GM04503 (cell line): ENCODE data around the gene TMED8.
"Not testable (repeated sequence)": the region's sequence is repeated elsewhere in the genome, so short reads cannot be mapped to it uniquely, and the experiment has no call there.

Experiments
- DNase-seq: peaks from one replicate; pipeline ENCODE4 v3.0.0-alpha.2; 2012; ENCODE audit warnings: low read depth

The TMED8 gene

DNA sequence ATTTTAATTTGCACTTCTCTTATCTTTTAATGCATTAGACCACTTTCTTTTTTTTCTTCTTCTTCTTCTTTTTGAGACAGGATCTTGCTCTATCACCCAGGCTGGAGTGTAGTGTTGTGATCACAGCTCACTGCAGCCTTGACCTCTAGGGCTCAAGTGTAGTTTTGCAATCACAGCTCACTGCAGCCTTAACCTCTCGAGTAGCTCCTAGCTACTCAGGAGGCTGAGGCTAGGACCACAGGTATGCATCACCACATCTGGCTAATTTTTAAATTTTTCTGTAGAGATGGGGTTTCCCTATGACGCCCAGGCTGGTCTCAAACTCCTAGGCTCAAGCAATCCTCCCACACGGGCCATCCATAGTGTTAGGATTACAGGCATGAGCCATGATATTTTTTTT is 12.7 kb downstream of the TMED8 start:
- no peak for DNase-seq

DNA sequence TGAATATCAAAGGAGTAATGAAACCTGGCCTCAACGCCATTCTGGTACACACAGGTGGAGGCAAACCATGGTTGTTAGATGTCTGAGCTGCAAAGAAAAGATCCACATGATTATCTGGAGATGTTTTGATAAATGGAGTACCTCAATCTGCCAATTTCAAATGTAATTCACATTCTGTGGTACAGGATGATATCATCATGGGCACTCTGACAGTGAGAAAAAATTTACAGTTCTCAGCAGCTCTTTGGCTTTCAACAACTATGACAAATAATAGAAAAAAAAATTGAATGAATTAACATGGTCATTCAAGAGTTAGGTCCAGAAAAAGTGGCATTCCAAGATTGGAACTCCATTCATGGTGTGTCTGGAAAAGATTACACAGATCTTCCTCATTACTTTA is 17.3 kb downstream of the TMED8 start:
- DNase-seq = no peak

- no peak for DNase-seq
Measured at GRCh38 chr14:77356899-77357298, 20.0 kb downstream of the TMED8 start.

DNA sequence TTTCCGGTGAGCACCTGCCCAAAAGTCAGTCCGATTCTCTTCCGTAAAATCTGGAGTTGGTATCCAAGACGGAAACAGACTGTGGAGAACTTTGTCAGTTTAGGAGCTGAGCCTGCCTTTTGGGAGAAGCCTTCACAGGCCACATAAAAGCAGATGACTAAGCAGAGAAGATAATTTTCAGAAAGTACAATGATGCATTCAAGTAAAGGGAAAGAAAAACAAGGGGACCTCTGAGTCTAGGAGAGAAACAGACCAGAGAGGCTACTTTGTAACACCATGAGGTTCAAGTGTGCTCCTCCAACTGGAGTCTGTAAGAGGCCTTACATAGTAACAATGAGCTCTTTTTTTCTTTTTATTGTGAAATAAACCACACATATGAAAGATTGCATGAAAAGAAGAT is 21.1 kb downstream of the TMED8 start:
- DNase-seq = no peak

GRCh38 chr14:77353469-77354141 is 23.3 kb downstream of the TMED8 start:
- DNase-seq = no peak

DNA sequence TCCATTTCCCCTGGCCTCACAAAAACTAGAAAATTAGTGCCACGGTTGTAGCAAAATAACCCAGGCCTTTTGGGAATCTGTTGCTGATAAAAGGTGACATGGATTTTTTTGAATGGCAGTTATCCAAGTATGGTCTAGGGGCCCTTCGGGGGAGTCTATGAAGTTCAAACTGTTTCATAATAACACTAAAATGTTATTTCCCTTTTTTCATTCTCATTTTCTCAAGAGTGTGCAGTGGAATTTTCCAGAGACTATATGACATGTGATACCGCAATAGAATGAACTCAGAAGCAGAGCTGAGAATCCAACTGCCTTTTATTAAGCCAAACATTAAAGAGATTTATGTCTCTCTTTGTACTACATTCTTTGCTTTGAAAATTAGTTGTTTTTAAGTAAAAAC is 29.1 kb downstream of the TMED8 start:
- DNase-seq = no peak

DNA sequence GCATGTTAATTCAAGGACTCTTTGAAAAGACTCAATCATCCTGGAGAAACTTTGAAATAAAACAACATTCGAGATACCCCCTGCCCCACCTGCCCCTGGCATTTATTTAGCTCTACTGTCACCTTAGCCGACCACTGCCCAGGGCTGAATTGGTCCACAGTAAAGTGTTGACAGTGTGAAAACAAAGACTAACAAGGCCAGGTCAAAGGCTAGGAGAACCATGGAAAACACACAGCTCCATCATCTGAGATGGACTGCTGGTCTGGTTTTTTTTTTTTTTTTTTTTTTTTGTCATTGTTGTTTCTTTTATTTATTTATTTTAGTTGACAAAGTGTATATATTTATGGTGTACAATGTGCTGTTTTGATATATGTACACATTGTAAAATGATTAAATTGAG is 30.4 kb downstream of the TMED8 start:
- DNase-seq = no peak

- DNase-seq = no peak
Measured at GRCh38 chr14:77344377-77344996, 32.4 kb downstream of the TMED8 start.

- no peak for DNase-seq
Measured at GRCh38 chr14:77343662-77344061, 33.2 kb downstream of the TMED8 start.

GRCh38 chr14:77342726-77343397 is 34.0 kb downstream of the TMED8 start:
- no peak for DNase-seq

GRCh38 chr14:77340389-77340788 is 36.5 kb downstream of the TMED8 start:
- DNase-seq = no peak

DNA sequence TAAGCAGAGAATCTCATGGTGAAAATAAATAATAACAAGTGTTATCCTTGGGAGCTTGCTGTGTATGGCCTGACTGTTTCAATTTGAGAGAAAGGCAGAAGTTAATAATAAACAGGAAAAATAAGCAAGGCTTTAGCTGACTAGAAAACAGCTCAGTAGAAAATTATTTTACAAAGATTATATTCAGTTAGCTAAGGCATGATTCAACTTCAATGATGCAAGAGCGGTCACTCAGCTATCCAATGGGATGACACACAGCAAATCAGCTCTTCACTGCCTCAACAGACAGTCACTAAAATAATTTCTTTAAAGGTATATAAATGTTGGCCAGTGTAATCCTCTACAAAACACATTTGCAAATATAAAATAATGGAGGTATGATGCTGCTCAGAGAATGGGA is 37.5 kb downstream of the TMED8 start:
- peak; percentile 22 for DNase-seq

DNA sequence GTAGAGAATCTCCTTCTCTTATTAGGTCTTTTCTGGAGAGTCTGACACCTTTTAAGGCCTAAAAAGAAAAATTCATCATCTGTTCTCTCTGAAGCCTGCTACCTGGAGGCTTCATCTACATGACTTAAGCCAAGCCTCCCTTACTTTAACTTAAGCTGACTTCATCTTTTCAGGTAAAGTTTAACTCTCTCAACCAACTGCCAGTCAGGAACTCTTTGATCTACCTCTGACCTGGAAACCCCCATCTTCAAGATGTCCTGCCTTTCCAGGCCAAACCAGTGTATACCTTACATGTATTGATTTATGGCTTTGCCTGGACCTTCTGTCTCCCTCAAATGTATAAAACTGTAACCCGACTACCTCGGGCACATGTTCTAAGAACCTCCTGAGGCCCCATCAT is 38.6 kb downstream of the TMED8 start:
- no peak for DNase-seq

- DNase-seq = no peak
Measured at GRCh38 chr14:77337880-77338279, 39.0 kb downstream of the TMED8 start.

- DNase-seq = not testable (repeated sequence)
Measured at GRCh38 chr14:77337255-77337654, 39.6 kb downstream of the TMED8 start.

- no peak for DNase-seq
Measured at GRCh38 chr14:77335576-77335975, 41.3 kb downstream of the TMED8 start.

- no peak for DNase-seq
Measured at GRCh38 chr14:77329872-77330271, 47.0 kb downstream of the TMED8 start.

DNA sequence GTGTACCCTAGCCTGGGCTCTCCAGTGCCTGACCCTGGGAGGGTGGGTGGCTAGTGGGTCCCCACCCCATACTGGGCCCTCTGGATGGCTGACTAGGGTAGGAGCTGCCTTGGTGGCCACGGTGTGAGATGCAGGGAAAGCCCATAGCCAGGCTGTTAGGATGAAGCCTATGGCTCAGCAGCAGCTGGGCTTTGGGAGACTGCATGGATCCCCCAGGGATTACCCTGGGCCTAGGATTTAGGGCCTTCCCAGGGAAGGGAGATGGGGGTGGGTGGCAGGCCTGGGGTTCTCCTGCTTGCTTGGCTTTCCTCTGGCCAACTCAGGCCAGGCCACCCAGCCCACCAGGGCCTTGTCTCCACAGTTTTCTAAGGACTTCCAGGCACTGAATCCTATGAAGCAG is 49.8 kb downstream of the TMED8 start:
- DNase-seq = no peak

DNA sequence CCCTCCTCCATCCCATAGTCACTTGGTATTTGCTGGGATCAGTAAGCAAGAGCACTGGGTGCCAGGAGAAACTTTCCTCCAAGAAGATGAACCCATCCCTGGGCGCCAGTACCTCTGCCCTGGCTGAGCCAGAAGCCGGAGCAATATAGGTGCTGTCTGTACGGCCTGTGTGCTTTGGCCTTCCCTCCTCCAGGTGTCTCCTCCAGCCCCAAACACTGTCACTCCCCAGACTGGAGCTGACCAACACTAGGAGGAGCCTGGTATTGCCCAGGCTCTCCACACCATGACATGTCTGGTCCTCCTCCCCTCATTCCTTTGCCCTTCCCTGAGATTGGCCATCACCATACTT is 51.2 kb downstream of the TMED8 start:
- no peak for DNase-seq

GRCh38 chr14:77324816-77325745 is 51.8 kb downstream of the TMED8 start:
- no peak for DNase-seq

DNA sequence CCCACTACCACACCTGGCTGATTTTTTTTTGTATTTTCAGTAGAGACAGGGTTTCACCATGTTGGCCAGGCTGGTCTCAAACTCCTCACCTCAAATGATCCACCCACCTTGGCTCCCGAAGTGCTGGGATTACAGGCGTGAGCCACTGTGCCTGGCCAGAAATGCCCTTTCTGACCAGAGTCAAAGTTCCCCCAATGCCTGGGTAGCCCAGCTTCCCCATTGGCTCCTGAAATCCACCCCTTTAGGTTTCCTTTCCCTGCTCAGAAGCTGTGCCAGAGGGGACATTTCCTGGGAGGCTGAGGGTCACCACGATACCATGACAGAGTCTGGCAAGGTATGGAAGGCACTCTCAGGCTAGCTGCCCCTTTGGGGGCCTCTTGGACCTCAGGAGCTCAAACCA is 52.6 kb downstream of the TMED8 start:
- no peak for DNase-seq

DNA sequence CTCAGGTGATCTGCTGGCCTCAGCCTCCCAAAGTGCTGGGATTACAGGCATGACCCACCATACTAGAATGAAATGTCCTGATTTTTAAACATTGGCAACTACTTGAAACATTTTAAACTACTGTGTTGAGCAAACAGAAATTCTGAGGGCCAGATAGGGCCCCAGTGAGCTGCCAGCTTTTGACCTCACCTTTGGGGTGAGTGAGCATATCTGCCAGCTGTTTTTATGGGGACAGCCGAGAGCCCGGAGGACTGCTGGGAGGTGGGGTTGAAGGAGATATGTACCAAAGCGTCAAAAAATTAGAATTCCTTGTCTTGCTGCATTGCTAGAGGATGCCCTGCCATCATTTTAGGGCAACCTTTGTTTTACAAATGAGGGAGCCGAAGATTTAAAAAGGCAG is 53.3 kb downstream of the TMED8 start:
- no peak for DNase-seq

DNA sequence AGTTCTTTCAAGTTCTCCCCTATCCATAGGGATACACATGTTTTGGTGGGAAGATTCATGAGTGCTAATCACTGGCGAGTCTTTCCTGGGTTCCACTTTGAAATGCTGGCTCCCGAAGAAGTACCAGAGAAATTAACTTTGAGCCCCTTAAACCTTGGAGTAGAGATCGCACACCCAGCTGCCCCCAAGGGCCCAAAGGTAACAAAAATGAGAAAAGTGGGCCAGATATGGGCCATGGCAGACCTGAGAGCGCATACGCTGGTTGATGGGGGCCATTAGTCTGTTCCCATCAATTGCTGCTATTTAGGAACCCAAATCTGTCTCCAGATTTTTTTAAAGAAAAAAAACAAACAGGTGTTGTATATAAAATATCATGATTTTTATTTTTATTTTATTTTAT is 53.9 kb downstream of the TMED8 start:
- no peak for DNase-seq
